GM12801 (cell line): ENCODE results near the gene ADCY5.

Source experiments
- TF ChIP-seq, protein P1 (sequence below): IDR thresholded peaks from one replicate; pipeline ENCODE4 v1.5.1; 2011; ENCODE audit warnings: control low read depth; ENCODE audit not compliant: insufficient read length; ENCODE audit errors: extremely low read depth

Gene ADCY5

GRCh38 chr3:123263941-123264340, 184.9 kb downstream of the ADCY5 start:
- TF ChIP-seq, protein P1, sequence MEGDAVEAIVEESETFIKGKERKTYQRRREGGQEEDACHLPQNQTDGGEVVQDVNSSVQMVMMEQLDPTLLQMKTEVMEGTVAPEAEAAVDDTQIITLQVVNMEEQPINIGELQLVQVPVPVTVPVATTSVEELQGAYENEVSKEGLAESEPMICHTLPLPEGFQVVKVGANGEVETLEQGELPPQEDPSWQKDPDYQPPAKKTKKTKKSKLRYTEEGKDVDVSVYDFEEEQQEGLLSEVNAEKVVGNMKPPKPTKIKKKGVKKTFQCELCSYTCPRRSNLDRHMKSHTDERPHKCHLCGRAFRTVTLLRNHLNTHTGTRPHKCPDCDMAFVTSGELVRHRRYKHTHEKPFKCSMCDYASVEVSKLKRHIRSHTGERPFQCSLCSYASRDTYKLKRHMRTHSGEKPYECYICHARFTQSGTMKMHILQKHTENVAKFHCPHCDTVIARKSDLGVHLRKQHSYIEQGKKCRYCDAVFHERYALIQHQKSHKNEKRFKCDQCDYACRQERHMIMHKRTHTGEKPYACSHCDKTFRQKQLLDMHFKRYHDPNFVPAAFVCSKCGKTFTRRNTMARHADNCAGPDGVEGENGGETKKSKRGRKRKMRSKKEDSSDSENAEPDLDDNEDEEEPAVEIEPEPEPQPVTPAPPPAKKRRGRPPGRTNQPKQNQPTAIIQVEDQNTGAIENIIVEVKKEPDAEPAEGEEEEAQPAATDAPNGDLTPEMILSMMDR = no peak

DNA sequence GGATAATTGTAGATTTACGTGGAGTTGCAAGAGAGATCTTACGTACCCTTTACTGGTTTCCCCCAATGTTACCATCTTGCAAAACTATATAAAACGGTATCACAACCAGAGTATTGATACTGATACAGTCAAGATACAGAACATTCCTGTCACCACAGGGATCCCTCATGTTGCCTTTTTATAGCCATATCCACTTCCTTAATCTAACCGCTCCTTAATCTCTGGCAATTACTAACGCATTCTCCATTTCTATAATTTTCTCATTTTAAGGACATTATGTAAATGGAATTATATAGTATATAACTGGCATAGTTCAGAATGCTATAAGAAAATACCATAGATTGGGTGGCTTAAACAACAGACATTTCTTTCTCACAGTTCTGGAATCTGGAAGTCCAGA, 186.0 kb downstream of the ADCY5 start:
- TF ChIP-seq, protein P1 = no peak

DNA sequence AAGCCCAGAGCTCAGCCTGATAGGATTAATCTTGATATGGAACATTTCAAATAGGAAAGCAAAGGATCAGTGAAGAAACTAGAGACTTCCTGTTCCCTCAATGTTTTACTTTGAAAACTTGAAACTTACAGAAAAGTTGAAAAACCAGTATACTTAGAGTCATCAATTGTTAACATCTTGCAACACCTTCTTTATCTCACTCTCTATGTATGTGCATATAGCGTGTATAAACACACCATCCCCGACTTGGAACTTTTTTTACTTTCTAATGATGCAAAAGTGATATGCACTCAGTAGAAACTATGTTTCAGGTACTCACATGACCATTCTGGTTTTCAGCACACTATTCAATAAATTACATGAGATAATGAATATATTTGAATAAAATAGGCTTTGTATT, 186.7 kb downstream of the ADCY5 start:
- TF ChIP-seq, protein P1 = no peak

GRCh38 chr3:123261666-123262065, 187.2 kb downstream of the ADCY5 start:
- TF ChIP-seq, protein P1 = no peak

DNA sequence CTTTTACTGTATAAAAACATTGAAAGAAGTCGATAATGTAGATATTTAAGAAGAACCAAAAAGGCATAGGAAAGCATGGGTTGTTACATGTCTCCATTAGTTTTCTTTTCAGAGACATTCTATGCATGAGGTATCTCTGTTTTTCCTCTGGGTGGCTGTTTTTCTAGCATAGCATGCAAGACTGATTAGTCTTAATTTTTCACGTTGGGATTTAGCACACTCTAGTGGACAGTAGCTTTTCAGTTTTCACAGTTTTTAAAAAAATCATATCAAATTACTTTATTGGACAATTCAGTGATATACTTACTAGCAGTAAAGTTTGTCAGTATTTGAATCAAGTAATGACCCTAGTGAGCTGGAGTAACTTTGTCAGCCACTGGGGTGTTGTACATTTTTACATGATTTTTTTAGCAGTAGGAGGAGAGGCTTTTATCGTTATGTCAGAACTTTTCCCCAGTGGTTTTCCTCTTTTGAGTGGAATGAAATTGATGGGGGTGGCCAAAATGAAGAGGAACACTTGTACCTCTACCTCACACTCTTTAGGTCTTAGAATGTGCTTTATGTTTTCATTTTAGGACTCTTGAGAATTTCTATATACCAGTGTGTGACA, 190.0 kb downstream of the ADCY5 start:
- TF ChIP-seq, protein P1 = no peak

DNA sequence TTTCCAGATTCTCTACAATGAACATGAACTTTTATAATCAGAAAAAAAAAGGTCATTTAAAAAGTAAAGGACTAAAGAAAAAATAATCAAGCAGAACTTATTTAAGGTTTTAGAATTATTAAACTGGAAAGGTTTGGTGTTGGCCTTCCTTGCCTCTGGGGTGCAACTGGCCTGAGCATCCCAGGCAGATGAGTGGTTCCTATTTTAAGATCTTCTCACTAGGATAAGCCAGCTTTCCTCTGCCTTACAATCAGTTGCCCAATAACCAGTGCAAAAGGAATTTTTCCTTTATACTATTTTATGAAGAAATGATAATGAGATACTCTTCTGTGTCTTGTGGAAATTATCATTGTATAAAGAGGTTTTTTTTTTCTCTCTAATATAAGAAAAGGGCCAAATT, 190.5 kb downstream of the ADCY5 start:
- TF ChIP-seq, protein P1 = no peak

DNA sequence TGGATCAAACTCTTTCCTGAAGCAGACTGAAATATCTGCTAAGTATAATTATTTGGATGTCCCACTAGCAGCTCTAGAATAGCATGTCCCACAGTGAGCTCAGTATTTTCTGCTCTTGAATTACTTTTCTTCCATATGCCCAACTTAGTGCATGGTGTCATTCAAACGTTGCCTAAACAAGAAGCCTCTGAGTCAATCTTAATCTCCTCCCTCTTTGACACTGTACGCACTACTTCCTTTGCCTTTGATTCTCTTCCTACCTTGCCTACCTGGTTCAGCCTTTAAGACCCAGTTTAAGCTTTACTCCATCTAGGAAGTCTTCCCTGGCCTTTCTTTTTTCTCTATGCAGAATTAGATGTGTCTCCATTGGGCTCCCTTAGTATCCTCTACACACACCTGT, 192.6 kb downstream of the ADCY5 start:
- TF ChIP-seq, protein P1 = no peak
